Panc1 (cell line): ENCODE data around the gene C12orf75. TPM values are rescaled to one million over a fixed set of nuclear protein-coding genes. Genes with fewer than 3 reads are reported as not detected.

Experiments
- ATAC-seq: fragments of 200-7000 bp; cut with Tn5 transposase; 2 replicates; pipeline ENCODE4 v1.9.1; 2020; ENCODE audit warnings: mild to moderate bottlenecking, moderate library complexity
- BruUV-seq: library from RNA; stranded (reverse); fragments of 400-500 nt; replicated peaks from 2 replicates; lab custom pipeline; 2021; lab: Mats Ljungman, UMichigan
- CTCF ChIA-PET: fragments of 300-600 bp; sonication (Branson Sonifier 250); formaldehyde crosslinking; loops from one replicate; lab custom pipeline; 2022; ENCODE audit warnings: antibody characterized with exemption; lab: Charles Lee
- POLR2A ChIA-PET: fragments of 300-600 bp; sonication (Branson Sonifier 250); formaldehyde crosslinking; loops from one replicate; lab custom pipeline; 2022; ENCODE audit warnings: antibody characterized with exemption; lab: Charles Lee
- DNase-seq: peaks from one replicate; pipeline ENCODE4 v3.0.0-alpha.2; 2010; ENCODE audit warnings: low read depth, low spot score
- H3K27ac ChIP-seq: 2 replicates; pipeline ENCODE4 v1.5.1; 2011; ENCODE audit warnings: mild to moderate bottlenecking, low read length, inconsistent platforms
- H3K27me3 ChIP-seq: fragments of 200-500 bp; sonication (Bioruptor generic); 2 replicates; pipeline ENCODE4 v1.6.0; 2014; ENCODE audit warnings: low read length, inconsistent platforms; ENCODE audit not compliant: control insufficient read depth, insufficient read depth
- H3K36me3 ChIP-seq: fragments of 200-500 bp; sonication (Bioruptor generic); 2 replicates; pipeline ENCODE4 v1.5.1; 2014; ENCODE audit warnings: inconsistent platforms, mild to moderate bottlenecking, low read length, moderate library complexity; ENCODE audit not compliant: control insufficient read depth, insufficient read depth
- H3K4me1 ChIP-seq: 2 replicates; pipeline ENCODE4 v1.5.1; 2011; ENCODE audit warnings: inconsistent platforms, mild to moderate bottlenecking, low read length, moderate library complexity; ENCODE audit not compliant: control insufficient read depth, insufficient read depth
- H3K4me3 ChIP-seq, 2 experiments: 2 replicates each; pipeline ENCODE4 v1.5.1; 2011 to 2012; ENCODE audit warnings: low read depth in 2 of 2, low read length in 2 of 2, mild to moderate bottlenecking in 2 of 2, inconsistent platforms in 1 of 2, moderate library complexity in 1 of 2
- H3K9me3 ChIP-seq: fragments of 200-500 bp; sonication (Bioruptor generic); 2 replicates; pipeline ENCODE4 v1.5.1; 2014; ENCODE audit warnings: low read depth, mild to moderate bottlenecking, inconsistent platforms, low read length, moderate library complexity; ENCODE audit not compliant: control insufficient read depth, insufficient read depth
- POLR2AphosphoS5 ChIP-seq: IDR thresholded peaks from 2 replicates; pipeline ENCODE4 v1.6.1; 2012; ENCODE audit warnings: mild to moderate bottlenecking, low read depth, low read length, moderate library complexity
- REST ChIP-seq, 2 experiments: IDR thresholded peaks; 2 replicates each; pipeline ENCODE4 v1.6.1; 2011 to 2012; ENCODE audit warnings: low read depth in 2 of 2, control low read depth in 1 of 2, low read length in 1 of 2, mild to moderate bottlenecking in 1 of 2, moderate library complexity in 1 of 2; ENCODE audit not compliant: insufficient read depth in 1 of 2
- SIN3A ChIP-seq: IDR thresholded peaks from 2 replicates; pipeline ENCODE4 v1.6.1; 2012; ENCODE audit warnings: low read depth, mild to moderate bottlenecking, low read length, moderate library complexity, borderline replicate concordance; ENCODE audit not compliant: insufficient read depth
- TCF7L2 ChIP-seq: IDR thresholded peaks from 2 replicates; pipeline ENCODE4 v1.6.1; 2011; ENCODE audit warnings: mild to moderate bottlenecking, low read depth, low read length, inconsistent platforms
- in situ Hi-C: cut with HindIII; loops from 2 replicates; pipeline ENCODE4 v1.10.0; 2016; ENCODE audit warnings: low sequenced_read_pairs, low pct_unique_long_range_greater_than_20kb
- intact Hi-C: fragments of 100-400 bp; cut with micrococcal nuclease; formaldehyde crosslinking; loops from one replicate; pipeline ENCODE4 v1.10.0; 2022; ENCODE audit not compliant: unreplicated experiment
- total RNA-seq: library from RNA; stranded (reverse); gene quantifications from one replicate; pipeline ENCODE4 v1.2.1, GENCODE V29; 2021; ENCODE audit not compliant: unreplicated experiment
- TF ChIP-seq, protein P1 (sequence below): fragments of 450-650 bp; IDR thresholded peaks from 2 replicates; pipeline ENCODE4 v1.5.1; 2017; ENCODE audit warnings: mild to moderate bottlenecking

The C12orf75 gene
- total RNA-seq, 1 experiment from 2014 or later = 132 TPM

DNA sequence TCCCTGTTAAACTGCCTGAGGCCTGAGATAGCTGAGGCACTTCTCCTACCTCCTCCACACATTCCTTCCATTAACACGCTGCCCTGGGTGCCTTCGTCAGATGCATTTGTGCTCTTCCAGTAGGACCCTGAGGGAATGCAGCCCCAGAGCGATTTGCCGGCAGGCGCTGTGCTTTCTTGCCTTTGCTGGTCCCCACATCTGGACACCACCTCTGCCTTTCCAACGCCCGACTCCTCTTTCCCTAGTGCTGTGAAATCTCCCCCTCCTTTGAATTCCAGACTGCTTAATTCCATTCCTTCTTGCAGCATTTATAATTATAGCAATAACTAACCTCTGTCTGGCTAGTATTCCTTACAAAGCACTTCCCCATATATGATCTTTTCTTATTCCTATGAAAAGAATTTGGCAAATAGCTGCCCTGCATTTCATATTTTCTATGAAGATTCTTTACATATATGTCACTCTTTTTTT, 88.4 kb downstream of the C12orf75 start:
- TF ChIP-seq SIN3A (no peak), POLR2AphosphoS5 (no peak), REST (IDR thresholded peaks at IDR 0.05; ENCODE audit: insufficient read depth in 1 of 2, low read depth in 2 of 2, low read length in 1 of 2) (no peak)
- CTCF ChIA-PET = no interaction called here
- ATAC-seq (no peak), DNase-seq (no peak)
- POLR2A ChIA-PET = no interaction called here
- no TSS peak for BruUV-seq
- intact Hi-C loops = no loop called here
- in situ Hi-C loops = no loop called here
- Histone ChIP-seq H3K27me3 (no peaks in the 10 kb centered on the region), H3K4me1 (peaks cover 5% of the 10 kb centered on the region), H3K36me3 (no peaks in the 10 kb centered on the region), H3K4me3 (no peak overlapping the region), H3K27ac (no peak overlapping the region), H3K9me3 (no peaks in the 10 kb centered on the region)

DNA sequence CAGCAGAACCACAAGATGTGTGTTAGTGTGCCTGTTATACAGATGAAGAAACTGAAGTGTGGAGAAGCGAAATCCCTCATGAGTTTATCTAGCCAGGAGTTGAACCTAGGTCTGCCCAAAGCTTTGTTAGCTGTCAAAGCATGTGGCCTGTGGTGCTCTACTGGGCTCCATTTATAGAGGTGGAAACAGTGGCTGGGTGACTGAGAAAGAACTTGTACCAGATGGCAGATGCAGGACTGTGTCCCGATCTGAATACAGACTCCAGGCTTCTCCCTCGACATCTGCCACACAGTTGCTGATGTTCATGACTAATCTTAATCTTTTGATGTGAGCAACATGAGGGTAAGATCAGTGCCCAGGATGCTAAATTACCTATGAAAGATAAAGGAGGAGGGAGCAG, 89.1 kb downstream of the C12orf75 start:
- intact Hi-C loops = loop anchor here (1.0 to 10.0 kb wide), 3 partner anchors 615 to 805 kb away; no protein-coding TSS in a partner anchor
- no TSS peak for BruUV-seq
- no peak overlapping the region for H3K4me3 ChIP-seq
- in situ Hi-C loops = no loop called here
- H3K4me1 ChIP-seq = peaks cover 5% of the 10 kb centered on the region
- H3K36me3 ChIP-seq = no peaks in the 10 kb centered on the region
- H3K27ac ChIP-seq = no peak overlapping the region; the same call in 1 of the 2 replicates
- H3K27me3 ChIP-seq = no peaks in the 10 kb centered on the region
- DNase-seq (no peak), ATAC-seq (no peak)
- TF ChIP-seq POLR2AphosphoS5 = no peak
- no peak for TF ChIP-seq SIN3A
- no peak for TF ChIP-seq REST (IDR thresholded peaks at IDR 0.05; ENCODE audit: insufficient read depth in 1 of 2, low read depth in 2 of 2, low read length in 1 of 2)
- TF ChIP-seq, protein P1, sequence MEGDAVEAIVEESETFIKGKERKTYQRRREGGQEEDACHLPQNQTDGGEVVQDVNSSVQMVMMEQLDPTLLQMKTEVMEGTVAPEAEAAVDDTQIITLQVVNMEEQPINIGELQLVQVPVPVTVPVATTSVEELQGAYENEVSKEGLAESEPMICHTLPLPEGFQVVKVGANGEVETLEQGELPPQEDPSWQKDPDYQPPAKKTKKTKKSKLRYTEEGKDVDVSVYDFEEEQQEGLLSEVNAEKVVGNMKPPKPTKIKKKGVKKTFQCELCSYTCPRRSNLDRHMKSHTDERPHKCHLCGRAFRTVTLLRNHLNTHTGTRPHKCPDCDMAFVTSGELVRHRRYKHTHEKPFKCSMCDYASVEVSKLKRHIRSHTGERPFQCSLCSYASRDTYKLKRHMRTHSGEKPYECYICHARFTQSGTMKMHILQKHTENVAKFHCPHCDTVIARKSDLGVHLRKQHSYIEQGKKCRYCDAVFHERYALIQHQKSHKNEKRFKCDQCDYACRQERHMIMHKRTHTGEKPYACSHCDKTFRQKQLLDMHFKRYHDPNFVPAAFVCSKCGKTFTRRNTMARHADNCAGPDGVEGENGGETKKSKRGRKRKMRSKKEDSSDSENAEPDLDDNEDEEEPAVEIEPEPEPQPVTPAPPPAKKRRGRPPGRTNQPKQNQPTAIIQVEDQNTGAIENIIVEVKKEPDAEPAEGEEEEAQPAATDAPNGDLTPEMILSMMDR = no peak
- TF ChIP-seq TCF7L2 = no peak
- ChIA-PET POLR2A (no interaction called here), CTCF (no interaction called here)
- no peaks in the 10 kb centered on the region for H3K9me3 ChIP-seq
